Esophagus muscularis mucosa (tissue), 4 donors: Measurements from ENCODE around the gene SCN8A. TPM values are rescaled to one million over a fixed set of nuclear protein-coding genes. Genes with fewer than 3 reads are reported as not detected.

Source experiments
- DNase-seq: peaks from one replicate; pipeline ENCODE4 v3.0.0-alpha.2; 2017; ENCODE audit errors: extremely low spot score
- H3K27ac ChIP-seq, 4 donors: fragments of 200-600 bp; sonication (generic); replicated peaks in 1 of 4; 1 replicate in 3 of 4; 2 replicates in 1 of 4; pipeline ENCODE4 v1.5.1; 2016 to 2019; ENCODE audit warnings: mild to moderate bottlenecking in 1 of 4
- H3K27me3 ChIP-seq, 4 donors: fragments of 200-600 bp; sonication (generic); one replicate each; pipeline versions ENCODE4 v1.5.1 to v1.6.0; 2016 to 2019
- H3K36me3 ChIP-seq, 4 donors: fragments of 200-600 bp; sonication (generic); one replicate each; pipeline ENCODE4 v1.5.1; 2016 to 2019
- H3K4me1 ChIP-seq, 4 donors: fragments of 200-600 bp; sonication (generic); one replicate each; pipeline ENCODE4 v1.5.1; 2016 to 2019
- H3K4me3 ChIP-seq, 4 donors: fragments of 200-600 bp; sonication (generic); 1 replicate in 2 of 4; 2 replicates in 2 of 4; pipeline ENCODE4 v1.5.1; 2016 to 2019; ENCODE audit warnings: mild to moderate bottlenecking in 4 of 4, moderate library complexity in 1 of 4
- H3K9me3 ChIP-seq, 4 donors: fragments of 200-600 bp; sonication (generic); 1 replicate in 3 of 4; 2 replicates in 1 of 4; pipeline ENCODE4 v1.5.1; 2016 to 2019
- EP300 ChIP-seq: sonication (generic); formaldehyde crosslinking; IDR thresholded peaks from one replicate; pipeline ENCODE4 v1.6.1; 2017; ENCODE audit warnings: antibody characterized with exemption
- POLR2A ChIP-seq: fragments of 450-650 bp; IDR thresholded peaks from one replicate; pipeline ENCODE4 v1.6.1; 2017; ENCODE audit warnings: antibody characterized with exemption, moderate library complexity, mild to moderate bottlenecking, low read depth
- POLR2AphosphoS5 ChIP-seq, 2 donors: sonication (generic); formaldehyde crosslinking; IDR thresholded peaks; one replicate each; pipeline ENCODE4 v1.6.1; 2017; ENCODE audit warnings: antibody characterized with exemption in 2 of 2
- WGBS: methylation state at CpG from one replicate; pipeline ENCODE4 v1.1.5; 2018; 5-methylcytosine and 5-hydroxymethylcytosine counted together
- intact Hi-C: fragments of 100-400 bp; cut with DNase I; formaldehyde crosslinking; loops from one replicate; pipeline ENCODE4 v1.15.1; 2023
- total RNA-seq, 4 donors: library from RNA; depleted of rRNA; stranded (reverse); fragments of >200 nt; gene quantifications; one replicate each; pipeline versions ENCODE4 v1.1.0 to v1.2.1, GENCODE V29; 2016
- TF ChIP-seq, protein P1 (sequence below), 3 experiments: fragments of 200-600 bp in 2 of 3; fragments of 450-650 bp in 1 of 3; sonication (generic) in 2 of 3; IDR thresholded peaks; one replicate each; pipeline ENCODE4 v1.5.1; 2017 to 2019; ENCODE audit warnings: antibody characterized with exemption in 3 of 3, mild to moderate bottlenecking in 2 of 3, moderate library complexity in 1 of 3

The SCN8A gene
- total RNA-seq, 4 donors from 2014 or later: 0.26 to 0.42 (median 0.31) TPM

DNA sequence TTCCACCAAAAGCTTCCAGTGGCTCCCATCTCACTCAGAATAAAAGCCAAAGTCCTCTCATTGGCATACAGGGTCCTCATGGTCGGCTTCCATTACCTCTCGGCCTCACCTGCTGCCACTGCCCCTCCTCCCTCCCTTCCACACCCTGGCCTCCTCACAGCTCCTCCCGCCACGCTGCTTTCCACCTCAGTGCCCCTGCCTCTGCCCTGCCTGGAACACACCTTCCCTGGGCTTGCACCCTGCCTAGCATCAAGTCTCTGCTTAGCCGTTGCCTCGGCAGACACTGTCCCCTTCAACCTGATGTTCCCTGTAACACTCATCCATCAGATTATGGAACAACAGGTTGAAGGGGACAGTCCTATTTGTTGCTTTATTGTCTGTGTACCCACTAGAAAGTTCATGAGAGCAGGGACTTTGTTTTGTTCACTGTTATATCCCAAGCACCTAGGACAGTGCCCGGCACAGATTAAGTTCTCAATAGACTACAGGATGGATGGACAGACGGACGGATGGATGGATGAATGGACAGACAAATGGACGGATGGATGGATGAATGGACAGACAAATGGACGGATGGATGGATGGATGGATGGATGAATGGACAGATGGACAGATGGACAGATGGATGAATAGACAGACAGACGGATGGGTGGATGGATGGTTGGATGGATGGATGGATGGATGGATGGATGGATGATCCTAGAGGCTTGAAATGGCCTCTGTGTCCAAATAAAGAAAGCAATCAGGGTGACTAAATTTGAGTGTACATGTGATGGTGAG lies 242.6 kb downstream of the SCN8A start:
- Histone ChIP-seq H3K27me3 (peaks cover 0 to 83% (median 1%) of the 10 kb centered on the region in 4 donors), H3K4me1 (peaks cover 0 to 12% (median 5%) of the 10 kb centered on the region in 4 donors), H3K4me3 (no peak overlapping the region), H3K27ac (no peak overlapping the region), H3K9me3 (no peaks in the 10 kb centered on the region), H3K36me3 (no peaks in the 10 kb centered on the region)
- WGBS: 64% methylated on average over 12 of the region's 12 CpGs
- TF ChIP-seq POLR2AphosphoS5 (IDR thresholded peaks at IDR 0.05) (no peak), POLR2A (no peak), EP300 (no peak)
- TF ChIP-seq, protein P1, sequence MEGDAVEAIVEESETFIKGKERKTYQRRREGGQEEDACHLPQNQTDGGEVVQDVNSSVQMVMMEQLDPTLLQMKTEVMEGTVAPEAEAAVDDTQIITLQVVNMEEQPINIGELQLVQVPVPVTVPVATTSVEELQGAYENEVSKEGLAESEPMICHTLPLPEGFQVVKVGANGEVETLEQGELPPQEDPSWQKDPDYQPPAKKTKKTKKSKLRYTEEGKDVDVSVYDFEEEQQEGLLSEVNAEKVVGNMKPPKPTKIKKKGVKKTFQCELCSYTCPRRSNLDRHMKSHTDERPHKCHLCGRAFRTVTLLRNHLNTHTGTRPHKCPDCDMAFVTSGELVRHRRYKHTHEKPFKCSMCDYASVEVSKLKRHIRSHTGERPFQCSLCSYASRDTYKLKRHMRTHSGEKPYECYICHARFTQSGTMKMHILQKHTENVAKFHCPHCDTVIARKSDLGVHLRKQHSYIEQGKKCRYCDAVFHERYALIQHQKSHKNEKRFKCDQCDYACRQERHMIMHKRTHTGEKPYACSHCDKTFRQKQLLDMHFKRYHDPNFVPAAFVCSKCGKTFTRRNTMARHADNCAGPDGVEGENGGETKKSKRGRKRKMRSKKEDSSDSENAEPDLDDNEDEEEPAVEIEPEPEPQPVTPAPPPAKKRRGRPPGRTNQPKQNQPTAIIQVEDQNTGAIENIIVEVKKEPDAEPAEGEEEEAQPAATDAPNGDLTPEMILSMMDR (IDR thresholded peaks at IDR 0.05): no peak
- intact Hi-C loops: no loop called here
- DNase-seq: no peak

DNA sequence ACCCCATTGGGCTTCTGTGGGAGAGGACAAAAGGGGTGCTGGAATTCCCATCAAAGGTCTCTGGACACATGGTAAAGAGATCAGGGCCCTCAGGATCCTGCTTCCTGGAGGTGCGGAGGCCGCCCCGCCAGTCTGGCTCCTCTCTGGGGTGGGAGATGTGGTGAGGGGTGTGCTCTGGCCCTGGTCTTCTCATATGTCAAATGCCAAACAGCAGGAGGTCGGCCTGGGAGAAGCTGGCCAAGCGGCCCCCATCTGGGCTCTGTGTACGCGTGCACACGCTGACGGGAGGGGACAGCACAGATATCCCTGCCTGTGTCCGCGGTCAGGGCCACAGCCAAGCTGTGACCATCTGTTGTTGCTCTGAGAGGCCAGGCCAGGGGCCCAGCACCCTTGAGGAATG lies 243.4 kb downstream of the SCN8A start:
- Histone ChIP-seq H3K36me3 (no peaks in the 10 kb centered on the region), H3K4me3 (no peak overlapping the region), H3K4me1 (peaks cover 0 to 12% (median 8%) of the 10 kb centered on the region in 4 donors), H3K27ac (no peak overlapping the region), H3K27me3 (peaks cover 0 to 78% (median 1%) of the 10 kb centered on the region in 4 donors), H3K9me3 (no peaks in the 10 kb centered on the region)
- intact Hi-C loops: no loop called here
- no peak for DNase-seq
- whole genome bisulfite sequencing: 88% methylated on average over 7 of the region's 11 CpGs
- no peak for TF ChIP-seq POLR2AphosphoS5 (IDR thresholded peaks at IDR 0.05)
- TF ChIP-seq EP300: no peak
- no peak for TF ChIP-seq POLR2A
- TF ChIP-seq, protein P1 (IDR thresholded peaks at IDR 0.05): no peak

DNA sequence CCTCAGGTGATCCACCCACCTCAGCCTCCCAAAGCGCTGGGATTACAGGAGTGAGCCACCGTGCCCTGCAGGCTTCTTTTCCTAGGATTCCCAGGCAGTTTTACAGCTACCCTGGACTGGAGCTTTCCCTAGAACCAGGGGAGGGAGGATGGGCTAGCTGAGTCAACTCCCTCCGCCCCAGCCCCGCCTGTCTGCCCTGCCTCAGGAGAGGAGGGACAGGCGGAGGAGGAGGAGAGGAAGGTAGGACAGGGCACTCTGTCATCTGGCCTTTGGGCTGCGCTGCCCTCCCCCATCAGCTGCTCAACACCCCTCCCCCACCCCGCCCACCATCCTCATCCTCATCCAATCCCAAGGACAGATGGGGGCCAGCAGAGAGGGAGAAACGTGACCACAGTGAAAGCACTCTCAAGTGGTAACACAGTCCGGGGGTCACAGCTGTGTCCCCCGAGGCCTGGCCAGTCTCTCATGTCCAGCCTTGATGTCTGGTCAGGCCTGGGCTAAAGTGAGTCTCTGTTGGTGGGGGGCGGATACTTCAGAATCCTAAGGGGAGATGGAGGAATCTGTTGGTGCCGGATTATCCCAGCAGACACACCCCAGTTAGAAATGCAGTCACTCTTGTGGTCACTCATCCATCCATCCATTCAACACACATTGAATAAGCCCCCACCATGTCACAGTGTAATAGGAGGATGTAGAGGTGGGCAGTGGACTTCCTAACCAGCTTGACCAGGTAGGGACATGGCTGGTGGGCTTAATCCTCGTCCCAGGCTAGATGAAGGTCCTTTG lies 245.2 kb downstream of the SCN8A start:
- Histone ChIP-seq H3K4me3 (no peak overlapping the region), H3K27ac (no peak overlapping the region), H3K27me3 (peaks cover 0 to 80% (median 1%) of the 10 kb centered on the region in 4 donors), H3K36me3 (no peaks in the 10 kb centered on the region), H3K4me1 (peaks cover 0 to 12% (median 8%) of the 10 kb centered on the region in 4 donors), H3K9me3 (no peaks in the 10 kb centered on the region)
- DNase-seq: no peak
- TF ChIP-seq POLR2AphosphoS5 (IDR thresholded peaks at IDR 0.05) (no peak), EP300 (no peak), POLR2A (no peak)
- TF ChIP-seq, protein P1 (IDR thresholded peaks at IDR 0.05): no peak
- 87% methylated on average over 8 of the region's 13 CpGs for WGBS
- intact Hi-C loops: no loop called here

DNA sequence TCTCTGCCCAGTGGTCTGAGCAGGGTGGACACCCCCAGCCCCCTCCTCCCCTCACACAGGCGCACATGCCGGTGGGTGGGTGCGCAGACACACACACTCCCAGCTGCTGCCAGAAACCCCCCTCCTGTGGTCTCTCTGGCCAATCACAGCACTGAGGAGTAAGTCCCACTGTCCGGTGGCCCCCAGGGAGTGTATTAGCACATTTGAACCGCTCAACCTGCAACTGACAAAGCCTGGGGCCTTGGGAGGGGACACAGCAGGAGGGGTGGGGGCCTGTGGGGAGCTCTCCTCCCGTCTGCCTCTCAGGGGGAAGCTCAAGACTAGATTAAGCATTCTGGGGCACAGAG lies 245.8 kb downstream of the SCN8A start:
- intact Hi-C loops: no loop called here
- peaks cover 0 to 82% (median 1%) of the 10 kb centered on the region in 4 donors for H3K27me3 ChIP-seq

More for the DNA sequence above, 245.8 kb downstream of the SCN8A start:
- TF ChIP-seq EP300: no peak
- no peak for TF ChIP-seq POLR2A
- no peak for TF ChIP-seq POLR2AphosphoS5 (IDR thresholded peaks at IDR 0.05)
- TF ChIP-seq, protein P1 (IDR thresholded peaks at IDR 0.05): no peak
- Histone ChIP-seq H3K4me3 (no peak overlapping the region), H3K36me3 (no peaks in the 10 kb centered on the region), H3K4me1 (peaks cover 0 to 12% (median 8%) of the 10 kb centered on the region in 4 donors), H3K9me3 (no peaks in the 10 kb centered on the region), H3K27ac (no peak overlapping the region)
- no peak for DNase-seq
- 78% methylated on average over 1 of the region's 6 CpGs for WGBS
